ENCODE data around the gene VGF. TPM values are rescaled to one million over a fixed set of nuclear protein-coding genes. Genes with fewer than 3 reads are reported as not detected.

The VGF gene
- polyA plus RNA-seq, 1 donor (not counting 4 experiments of a cell fraction or from before 2014, with no cell fraction given), result 0.04 TPM

DNA sequence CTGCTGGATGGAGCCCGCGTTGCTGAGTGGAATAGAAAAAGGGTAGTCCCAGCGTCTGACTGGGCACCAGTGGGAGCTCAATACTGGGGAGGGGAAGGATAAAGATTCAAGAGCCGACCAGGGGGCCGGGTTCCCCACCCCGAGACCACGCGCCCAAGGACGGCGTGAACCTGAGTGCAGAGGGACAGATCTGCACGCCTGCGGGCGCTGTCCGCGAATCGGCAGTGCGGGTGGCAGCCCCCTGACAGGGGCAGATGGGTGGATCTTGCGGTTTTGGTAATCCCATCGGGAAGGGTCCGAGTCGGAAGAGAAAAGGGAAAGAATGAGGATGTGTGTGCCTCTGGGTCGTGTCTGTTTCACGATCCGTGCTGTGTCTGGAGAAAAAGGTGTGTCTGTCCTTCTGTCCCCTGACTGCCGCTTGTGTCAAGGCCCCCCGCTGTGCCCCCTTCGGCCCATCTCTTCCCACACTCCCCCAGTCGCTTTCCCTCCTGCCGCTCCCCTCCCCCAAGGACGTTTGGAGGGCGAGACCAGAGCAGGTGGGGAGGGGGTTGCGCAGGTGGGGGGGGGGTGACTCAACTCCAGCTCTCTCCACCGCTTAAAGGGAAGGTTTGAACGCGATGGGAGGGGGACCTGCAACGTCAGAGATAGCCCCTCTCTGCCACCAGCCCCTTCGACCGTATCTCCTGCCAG lies 734 bp upstream of the VGF start:
- peaks cover 3% of the 10 kb centered on the region for H4K20me1 ChIP-seq (ENCODE audit: control insufficient read depth, extremely low read depth, insufficient read depth, low read length)
- peaks cover 1 to 13% of the 10 kb centered on the region in 2 experiments for H3K36me3 ChIP-seq (ENCODE audit: control insufficient read depth in 2 of 2, extremely low read depth in 1 of 2, insufficient read depth in 2 of 2, low read length in 2 of 2)
- dilution Hi-C loops (cut with MboI; ENCODE audit: extremely low pct_ligation_motif_present, low sequenced_read_pairs), result no loop called here
- no peak for FAIRE-seq
- H3K9ac ChIP-seq (ENCODE audit: control insufficient read depth, extremely low read depth, insufficient read depth, low read length), result no peak overlapping the region
- H3K9me3 ChIP-seq (ENCODE audit: control insufficient read depth, low read depth, low read length), result no peaks in the 10 kb centered on the region
- H2AFZ ChIP-seq (ENCODE audit: control insufficient read depth, low read length), result peak overlapping the region; percentile 37
- H3K4me2 ChIP-seq (ENCODE audit: control insufficient read depth, extremely low read depth, insufficient read depth, low read depth, low read length), result peak overlapping the region; percentile 91
- H3K4me1 ChIP-seq (ENCODE audit: control insufficient read depth, extremely low read depth, insufficient read depth, low read length), result peaks cover 34% of the 10 kb centered on the region
- peak overlapping the region; percentile 21 to 64 (median 62) for H3K4me3 ChIP-seq (ENCODE audit: control insufficient read depth in 2 of 3, extremely low read depth in 1 of 3, insufficient read depth in 2 of 3, low read depth in 1 of 3, low read length in 3 of 3)
- peak; percentile 68 for TF ChIP-seq EZH2 (IDR thresholded peaks at IDR 0.05; ENCODE audit: low read length)
- TF ChIP-seq, protein P1, sequence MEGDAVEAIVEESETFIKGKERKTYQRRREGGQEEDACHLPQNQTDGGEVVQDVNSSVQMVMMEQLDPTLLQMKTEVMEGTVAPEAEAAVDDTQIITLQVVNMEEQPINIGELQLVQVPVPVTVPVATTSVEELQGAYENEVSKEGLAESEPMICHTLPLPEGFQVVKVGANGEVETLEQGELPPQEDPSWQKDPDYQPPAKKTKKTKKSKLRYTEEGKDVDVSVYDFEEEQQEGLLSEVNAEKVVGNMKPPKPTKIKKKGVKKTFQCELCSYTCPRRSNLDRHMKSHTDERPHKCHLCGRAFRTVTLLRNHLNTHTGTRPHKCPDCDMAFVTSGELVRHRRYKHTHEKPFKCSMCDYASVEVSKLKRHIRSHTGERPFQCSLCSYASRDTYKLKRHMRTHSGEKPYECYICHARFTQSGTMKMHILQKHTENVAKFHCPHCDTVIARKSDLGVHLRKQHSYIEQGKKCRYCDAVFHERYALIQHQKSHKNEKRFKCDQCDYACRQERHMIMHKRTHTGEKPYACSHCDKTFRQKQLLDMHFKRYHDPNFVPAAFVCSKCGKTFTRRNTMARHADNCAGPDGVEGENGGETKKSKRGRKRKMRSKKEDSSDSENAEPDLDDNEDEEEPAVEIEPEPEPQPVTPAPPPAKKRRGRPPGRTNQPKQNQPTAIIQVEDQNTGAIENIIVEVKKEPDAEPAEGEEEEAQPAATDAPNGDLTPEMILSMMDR (optimal IDR thresholded peaks at IDR 0.05 in 1 of 3, IDR thresholded peaks at IDR 0.05 in 1 of 3, conservative IDR thresholded peaks at IDR 0.05 in 1 of 3; ENCODE audit: extremely low read depth in 1 of 3, insufficient read depth in 2 of 3, low read length in 3 of 3), result no peak
- H3K79me2 ChIP-seq (ENCODE audit: control insufficient read depth, insufficient read depth, low read length), result no peaks in the 10 kb centered on the region
- H3K9me1 ChIP-seq (ENCODE audit: control insufficient read depth, extremely low read depth, insufficient read depth, low read length), result no peaks in the 10 kb centered on the region
- H3K27me3 ChIP-seq (ENCODE audit: control insufficient read depth, extremely low read depth, insufficient read depth, low read length), result peaks cover 63% of the 10 kb centered on the region
- H3K27ac ChIP-seq (ENCODE audit: control insufficient read depth, insufficient read depth, low read length), result no peak overlapping the region
- DNase-seq (ENCODE audit: low read depth, low spot score), result no peak

DNA sequence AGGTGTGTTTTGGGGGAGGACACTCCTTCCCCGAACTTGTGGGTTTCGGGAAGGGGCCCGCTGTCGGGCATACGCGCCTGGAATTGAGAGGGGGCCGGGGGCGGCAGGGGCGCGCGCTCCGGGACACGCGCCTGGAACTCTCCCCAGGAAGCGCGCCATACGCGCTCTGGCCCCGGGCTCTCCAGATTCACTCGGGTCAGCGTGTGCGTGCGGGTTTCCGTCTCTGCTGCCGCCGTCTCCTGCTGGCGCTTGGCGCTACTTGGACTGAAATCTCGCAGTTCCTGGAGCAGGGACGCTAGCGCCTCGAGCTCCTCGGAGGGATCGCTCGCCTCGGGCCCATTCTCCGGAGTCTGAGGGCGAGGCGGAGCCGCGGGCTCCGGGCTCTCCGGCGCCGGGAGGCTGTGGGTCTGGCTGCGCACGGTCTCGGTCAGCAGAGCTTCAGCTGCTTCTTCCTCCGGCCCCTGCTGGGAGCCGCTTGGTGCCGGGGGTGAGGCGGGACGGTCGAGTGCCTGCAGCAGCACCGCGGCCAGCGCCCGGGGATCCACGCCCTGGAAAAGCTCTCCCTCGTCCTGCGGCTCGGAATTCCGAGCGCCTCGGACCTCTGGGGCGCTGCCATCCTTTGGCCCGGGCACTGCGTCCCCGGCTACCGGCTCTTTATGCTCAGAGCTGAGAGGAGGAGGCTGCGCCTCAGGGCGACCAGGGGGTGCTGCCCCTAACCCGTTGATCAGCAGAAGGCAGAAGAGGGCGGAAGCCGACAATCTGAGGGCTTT lies 1.1 kb downstream of the VGF start:
- H3K27me3 ChIP-seq (ENCODE audit: control insufficient read depth, extremely low read depth, insufficient read depth, low read length), result peaks cover 45% of the 10 kb centered on the region

More for the DNA sequence above, 1.1 kb downstream of the VGF start:
- Histone ChIP-seq H3K4me1 (ENCODE audit: control insufficient read depth, extremely low read depth, insufficient read depth, low read length) (peaks cover 38% of the 10 kb centered on the region), H3K79me2 (ENCODE audit: control insufficient read depth, insufficient read depth, low read length) (no peaks in the 10 kb centered on the region), H3K27ac (ENCODE audit: control insufficient read depth, insufficient read depth, low read length) (no peak overlapping the region), H4K20me1 (ENCODE audit: control insufficient read depth, extremely low read depth, insufficient read depth, low read length) (peaks cover 3% of the 10 kb centered on the region), H3K9me3 (ENCODE audit: control insufficient read depth, low read depth, low read length) (no peaks in the 10 kb centered on the region), H3K36me3 (ENCODE audit: control insufficient read depth in 2 of 2, extremely low read depth in 1 of 2, insufficient read depth in 2 of 2, low read length in 2 of 2) (peaks cover 11 to 20% of the 10 kb centered on the region in 2 experiments), H2AFZ (ENCODE audit: control insufficient read depth, low read length) (no peak overlapping the region), H3K4me2 (ENCODE audit: control insufficient read depth, extremely low read depth, insufficient read depth, low read depth, low read length) (peak overlapping the region; percentile 76), H3K4me3 (ENCODE audit: control insufficient read depth in 2 of 3, extremely low read depth in 1 of 3, insufficient read depth in 2 of 3, low read depth in 1 of 3, low read length in 3 of 3) (peak overlapping the region; percentile 34 to 57 (median 51)), H3K9ac (ENCODE audit: control insufficient read depth, extremely low read depth, insufficient read depth, low read length) (peak overlapping the region; percentile 44), H3K9me1 (ENCODE audit: control insufficient read depth, extremely low read depth, insufficient read depth, low read length) (no peaks in the 10 kb centered on the region)
- no peak for FAIRE-seq
- dilution Hi-C loops (cut with MboI; ENCODE audit: extremely low pct_ligation_motif_present, low sequenced_read_pairs), result no loop called here
- no peak for DNase-seq (ENCODE audit: low read depth, low spot score)
- TF ChIP-seq EZH2 (IDR thresholded peaks at IDR 0.05; ENCODE audit: low read length), result no peak
- TF ChIP-seq, protein P1 (optimal IDR thresholded peaks at IDR 0.05 in 1 of 3, IDR thresholded peaks at IDR 0.05 in 1 of 3, conservative IDR thresholded peaks at IDR 0.05 in 1 of 3; ENCODE audit: extremely low read depth in 1 of 3, insufficient read depth in 2 of 3, low read length in 3 of 3), result no peak
